ENCODE results near the gene RABAC1.

DNA sequence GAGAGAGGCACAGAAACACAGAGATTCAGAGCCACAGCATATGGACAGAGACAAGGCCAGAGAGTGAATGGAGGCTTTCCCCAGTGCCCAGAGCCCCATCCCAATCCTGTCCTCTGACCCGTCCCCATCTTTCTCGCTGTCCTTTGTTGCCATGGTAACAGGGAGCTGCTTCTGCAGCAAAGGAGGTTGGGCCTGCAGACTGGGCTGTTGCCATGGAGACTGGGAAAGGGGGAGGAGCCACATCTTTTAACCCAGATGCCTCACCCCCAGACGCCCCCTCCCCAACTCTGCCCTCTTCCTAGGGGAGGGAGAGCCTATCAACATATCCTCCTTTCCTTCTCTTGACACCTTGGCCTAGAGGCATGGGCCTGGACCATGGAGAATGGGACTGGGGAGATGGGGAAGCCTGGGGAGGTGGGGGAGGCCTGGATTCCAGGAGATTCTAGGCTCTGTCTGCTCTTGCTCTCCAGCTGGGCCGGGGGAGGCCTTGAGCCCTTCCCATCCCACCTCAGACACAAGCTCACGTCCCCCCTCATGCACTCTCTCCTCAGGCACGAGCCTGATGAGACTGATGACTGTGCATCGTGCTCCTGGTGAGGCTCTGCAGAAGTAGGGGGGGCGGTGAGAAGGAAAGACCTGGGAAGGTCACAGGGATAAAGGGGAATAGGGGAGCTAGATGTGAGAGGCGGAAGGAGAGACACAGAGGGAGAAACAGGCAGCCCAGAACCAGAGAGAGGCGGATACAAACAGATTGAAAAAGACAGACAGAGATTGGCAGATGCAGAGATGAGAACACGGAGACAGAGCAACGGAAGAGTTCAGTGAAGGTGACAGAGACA is 37.1 kb upstream of the RABAC1 start:
- TF ChIP-seq, protein P1, sequence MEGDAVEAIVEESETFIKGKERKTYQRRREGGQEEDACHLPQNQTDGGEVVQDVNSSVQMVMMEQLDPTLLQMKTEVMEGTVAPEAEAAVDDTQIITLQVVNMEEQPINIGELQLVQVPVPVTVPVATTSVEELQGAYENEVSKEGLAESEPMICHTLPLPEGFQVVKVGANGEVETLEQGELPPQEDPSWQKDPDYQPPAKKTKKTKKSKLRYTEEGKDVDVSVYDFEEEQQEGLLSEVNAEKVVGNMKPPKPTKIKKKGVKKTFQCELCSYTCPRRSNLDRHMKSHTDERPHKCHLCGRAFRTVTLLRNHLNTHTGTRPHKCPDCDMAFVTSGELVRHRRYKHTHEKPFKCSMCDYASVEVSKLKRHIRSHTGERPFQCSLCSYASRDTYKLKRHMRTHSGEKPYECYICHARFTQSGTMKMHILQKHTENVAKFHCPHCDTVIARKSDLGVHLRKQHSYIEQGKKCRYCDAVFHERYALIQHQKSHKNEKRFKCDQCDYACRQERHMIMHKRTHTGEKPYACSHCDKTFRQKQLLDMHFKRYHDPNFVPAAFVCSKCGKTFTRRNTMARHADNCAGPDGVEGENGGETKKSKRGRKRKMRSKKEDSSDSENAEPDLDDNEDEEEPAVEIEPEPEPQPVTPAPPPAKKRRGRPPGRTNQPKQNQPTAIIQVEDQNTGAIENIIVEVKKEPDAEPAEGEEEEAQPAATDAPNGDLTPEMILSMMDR (conservative IDR thresholded peaks at IDR 0.05; ENCODE audit: low read depth, low read length) = no peak
- no peak for TF ChIP-seq EZH2 (IDR thresholded peaks at IDR 0.05; ENCODE audit: borderline replicate concordance, low read depth, low read length, poor library complexity, severe bottlenecking)
